Heart left ventricle (tissue), 13 donors: ENCODE data around the gene HNRNPH1.

Experiments used
- POLR2A ChIP-seq, 2 donors: fragments of 450-650 bp; IDR thresholded peaks; one replicate each; pipeline ENCODE4 v1.6.1; 2017; ENCODE audit warnings: antibody characterized with exemption in 2 of 2, mild to moderate bottlenecking in 2 of 2, moderate library complexity in 2 of 2
- TF ChIP-seq, protein P1 (sequence below), 12 donors: fragments of 200-600 bp; sonication (generic) in 4 of 12; IDR thresholded peaks; one replicate each; pipeline versions ENCODE4 v1.5.0 to v1.8.0; 2018 to 2022; ENCODE audit warnings: antibody characterized with exemption in 12 of 12, mild to moderate bottlenecking in 5 of 12
- donor health status: ischemic (EF 13 %, LVEDD 7.1; RV severe dilation, severe dysfunction).
- donor health status: DM: no; HTN: yes; CAD: no.
- donor health status: DM: no; HTN: no; CAD: no.
- donor health status: ischemic (EF 25% LVEDD 6.9; RV normal size, moderate dysfunction).
- donor health status: ischemic (EF 25% LVEDD 5.7; RV mildly dilated, moderate dysfunction).
- donor health status: ischemic (EF 35%, LVEDD 5.7; RV mildly dilated, moderate dysfunction).
- donor health status: nonischemic (EF 11% LVEDD 7.7; RV severe dilation, severe dysfunction).
- donor health status: DM: yes; HTN: yes; CAD: no.
- donor health status: PGD.
- donor health status: ischemic (EF 29% LVEDD 5.4; RV normal size, mild dysfunction).
- donor health status: nonischemic (EF 23%, LVEDD 6.1; RV moderate dilation, normal function).

DNA sequence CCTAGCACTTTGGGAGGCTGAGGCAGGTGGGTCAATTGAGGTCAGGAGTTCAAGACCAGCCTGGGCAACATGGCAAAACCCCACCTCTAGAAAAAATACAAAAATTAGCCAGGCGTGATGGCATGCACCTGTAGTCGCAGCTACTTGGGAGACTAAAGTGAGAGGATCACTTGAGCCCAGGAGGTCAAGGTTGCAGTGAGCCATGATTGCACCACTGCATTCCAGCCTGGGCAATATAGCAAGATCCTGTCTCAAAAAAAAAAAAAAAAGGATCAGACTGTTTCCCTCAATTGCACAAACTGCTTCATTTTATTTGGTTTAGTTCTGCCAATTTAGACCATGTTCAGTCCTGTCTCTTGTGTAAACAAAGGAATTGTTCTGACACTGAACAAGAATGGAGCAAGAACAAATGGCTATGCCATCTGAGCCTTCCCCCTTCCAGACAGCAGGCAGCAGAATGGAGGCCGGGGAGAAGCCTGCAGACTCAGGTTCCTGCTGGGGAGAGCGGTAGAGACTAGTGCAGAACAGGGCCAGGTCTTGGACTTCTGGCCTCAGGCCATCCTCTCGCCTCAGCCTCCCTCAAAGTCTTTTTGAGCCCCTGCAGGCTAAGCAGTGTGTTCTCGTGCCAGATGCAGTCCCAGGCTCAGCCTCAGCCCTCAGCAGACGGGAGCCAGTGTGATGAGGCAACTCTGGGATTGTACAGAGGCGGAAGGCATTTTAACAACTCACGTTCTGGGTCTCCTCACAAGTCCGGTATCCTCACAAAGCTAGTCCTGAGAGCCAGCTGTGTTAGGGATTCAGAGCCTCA lies 18.2 kb downstream of the HNRNPH1 start:
- TF ChIP-seq, protein P1, sequence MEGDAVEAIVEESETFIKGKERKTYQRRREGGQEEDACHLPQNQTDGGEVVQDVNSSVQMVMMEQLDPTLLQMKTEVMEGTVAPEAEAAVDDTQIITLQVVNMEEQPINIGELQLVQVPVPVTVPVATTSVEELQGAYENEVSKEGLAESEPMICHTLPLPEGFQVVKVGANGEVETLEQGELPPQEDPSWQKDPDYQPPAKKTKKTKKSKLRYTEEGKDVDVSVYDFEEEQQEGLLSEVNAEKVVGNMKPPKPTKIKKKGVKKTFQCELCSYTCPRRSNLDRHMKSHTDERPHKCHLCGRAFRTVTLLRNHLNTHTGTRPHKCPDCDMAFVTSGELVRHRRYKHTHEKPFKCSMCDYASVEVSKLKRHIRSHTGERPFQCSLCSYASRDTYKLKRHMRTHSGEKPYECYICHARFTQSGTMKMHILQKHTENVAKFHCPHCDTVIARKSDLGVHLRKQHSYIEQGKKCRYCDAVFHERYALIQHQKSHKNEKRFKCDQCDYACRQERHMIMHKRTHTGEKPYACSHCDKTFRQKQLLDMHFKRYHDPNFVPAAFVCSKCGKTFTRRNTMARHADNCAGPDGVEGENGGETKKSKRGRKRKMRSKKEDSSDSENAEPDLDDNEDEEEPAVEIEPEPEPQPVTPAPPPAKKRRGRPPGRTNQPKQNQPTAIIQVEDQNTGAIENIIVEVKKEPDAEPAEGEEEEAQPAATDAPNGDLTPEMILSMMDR (IDR thresholded peaks at IDR 0.05), result no peak
- TF ChIP-seq POLR2A (IDR thresholded peaks at IDR 0.05), result no peak
